K562 (cell line): ENCODE results near the gene SLC25A10. TPM values are rescaled to one million over a fixed set of nuclear protein-coding genes. Genes with fewer than 3 reads are reported as not detected.

Source experiments
- ATAC-seq: fragments of 200-7000 bp; cut with Tn5 transposase; 3 replicates; pipeline ENCODE4 v1.9.1; 2020; ENCODE audit warnings: moderate library complexity
- BruUV-seq: library from RNA; stranded (reverse); fragments of 400-500 nt; replicated peaks from 2 replicates; lab custom pipeline; 2021; lab: Mats Ljungman, UMichigan
- CTCF ChIA-PET: fragments of 300-600 bp; formaldehyde crosslinking; extraction: SDS; loops from one replicate; lab custom pipeline; 2021; ENCODE audit warnings: low intra/inter-chr PET ratio; lab: Yijun Ruan, JAX
- POLR2A ChIA-PET: fragments of 300-600, 350-650 bp; sonication (Branson Sonifier 250); formaldehyde crosslinking; extraction: SDS; loops from one replicate; lab custom pipeline; 2021; ENCODE audit warnings: antibody characterized with exemption, inconsistent platforms; lab: Yijun Ruan, JAX
- DNase-seq, 4 experiments: peaks; one replicate each; pipeline versions ENCODE4 v3.0.0 to v3.0.0-alpha.2; 2011 to 2018; ENCODE audit warnings: low spot score in 3 of 4, mixed read lengths in 3 of 4; ENCODE audit errors: extremely low read depth in 1 of 4
- FAIRE-seq: peaks from 2 replicates; lab custom pipeline; 2011; peaks lifted over from hg19 to GRCh38; lab: Jason Lieb, UNC
- H2AFZ ChIP-seq: 2 replicates; pipeline ENCODE4 v1.6.0; 2011; ENCODE audit warnings: low read depth, low read length, control low read depth, inconsistent platforms
- H3K27ac ChIP-seq: fragments of 200-600 bp; 3 replicates; pipeline ENCODE4 v1.8.0; 2011; ENCODE audit warnings: low read depth, mild to moderate bottlenecking, control low read depth, inconsistent platforms, low read length, moderate library complexity, mixed read lengths; ENCODE audit errors: extremely low read depth
- H3K27me3 ChIP-seq, 2 experiments: fragments of 300-600 bp in 1 of 2; 2 replicates in 1 of 2; 3 replicates in 1 of 2; pipeline versions ENCODE4 v1.6.0 to v1.8.0; 2011; ENCODE audit warnings: inconsistent platforms in 2 of 2, low read length in 2 of 2, mild to moderate bottlenecking in 1 of 2, mixed read lengths in 1 of 2, moderate library complexity in 1 of 2; ENCODE audit not compliant: control insufficient read depth in 2 of 2, insufficient read depth in 2 of 2
- H3K36me3 ChIP-seq: fragments of 300-600 bp; 3 replicates; pipeline ENCODE4 v1.8.0; 2011; ENCODE audit warnings: mild to moderate bottlenecking, low read length, inconsistent platforms; ENCODE audit not compliant: control insufficient read depth, insufficient read depth
- H3K4me1 ChIP-seq, 2 experiments: fragments of 200-600 bp in 1 of 2; replicated peaks in 1 of 2; 2 replicates in 1 of 2; 3 replicates in 1 of 2; pipeline versions ENCODE4 v1.5.1 to v1.8.0; 2011; ENCODE audit warnings: inconsistent platforms in 2 of 2, low read length in 2 of 2, mild to moderate bottlenecking in 1 of 2, mixed read lengths in 1 of 2, moderate library complexity in 1 of 2; ENCODE audit not compliant: control insufficient read depth in 2 of 2, insufficient read depth in 2 of 2
- H3K4me2 ChIP-seq: 2 replicates; pipeline ENCODE4 v1.6.1; 2011; ENCODE audit warnings: low read length, control low read depth, inconsistent platforms, mixed read lengths; ENCODE audit not compliant: insufficient read depth
- H3K4me3 ChIP-seq: fragments of 200-600 bp; sonication (generic), shearing (Covaris generic); 2 replicates; pipeline ENCODE4 v1.5.1; 2016; ENCODE audit warnings: control low read depth, inconsistent platforms
- H3K79me2 ChIP-seq: fragments of 200-600 bp; 3 replicates; pipeline ENCODE4 v1.8.0; 2011; ENCODE audit warnings: low read length, inconsistent platforms; ENCODE audit not compliant: control insufficient read depth, insufficient read depth
- H3K9ac ChIP-seq, 2 experiments: 2 replicates each; pipeline versions ENCODE4 v1.6.0 to v1.6.1; 2011; ENCODE audit warnings: low read depth in 2 of 2, low read length in 2 of 2, control low read depth in 1 of 2, inconsistent platforms in 1 of 2, mild to moderate bottlenecking in 1 of 2, mixed read lengths in 1 of 2; ENCODE audit not compliant: insufficient read depth in 1 of 2
- H3K9me1 ChIP-seq: one replicate; pipeline ENCODE4 v1.6.0; 2011; ENCODE audit warnings: inconsistent platforms, mild to moderate bottlenecking, low read length, moderate library complexity; ENCODE audit not compliant: control insufficient read depth, insufficient read depth
- H3K9me3 ChIP-seq: replicated peaks from 2 replicates; pipeline ENCODE4 v1.5.1; 2011; ENCODE audit warnings: low read depth, low read length, inconsistent platforms; ENCODE audit not compliant: control insufficient read depth, insufficient read depth
- H4K20me1 ChIP-seq: replicated peaks from 2 replicates; pipeline ENCODE4 v1.6.1; 2011; ENCODE audit warnings: low read length, inconsistent platforms, mixed read lengths; ENCODE audit not compliant: control insufficient read depth, insufficient read depth
- BDP1 ChIP-seq: IDR thresholded peaks from 3 replicates; pipeline ENCODE4 v1.6.1; 2011; ENCODE audit not compliant: insufficient read length, insufficient read depth
- BRD9 ChIP-seq: fragments of 450-650 bp; IDR thresholded peaks from 2 replicates; pipeline ENCODE4 v1.6.1; 2018; ENCODE audit warnings: low read depth; ENCODE audit not compliant: partially characterized antibody
- CBFA2T3 ChIP-seq: fragments of 450-650 bp; IDR thresholded peaks from 2 replicates; pipeline ENCODE4 v1.6.1; 2017
- CHD1 ChIP-seq: fragments of 200-600 bp; sonication (generic); IDR thresholded peaks from one replicate; pipeline ENCODE4 v1.6.1; 2012; ENCODE audit warnings: mild to moderate bottlenecking, moderate library complexity, low read length, inconsistent platforms
- ESRRB ChIP-seq: fragments of 250-450 bp; sonication (Bioruptor Pico); IDR thresholded peaks from 2 replicates; pipeline ENCODE4 v1.5.0; 2020; ENCODE audit warnings: mild to moderate bottlenecking, moderate library complexity, borderline replicate concordance
- HMGN3 ChIP-seq: IDR thresholded peaks from 2 replicates; pipeline ENCODE4 v1.6.1; 2011; ENCODE audit warnings: borderline replicate concordance, low read depth, mild to moderate bottlenecking, mixed read lengths, low read length; ENCODE audit not compliant: insufficient read length; ENCODE audit errors: extremely low read depth
- IFI16 ChIP-seq: fragments of 250-450 bp; sonication (Bioruptor Pico); IDR thresholded peaks from 2 replicates; pipeline ENCODE4 v2.1.2; 2022; ENCODE audit warnings: mild to moderate bottlenecking, inconsistent platforms
- PHB ChIP-seq: fragments of 250-450 bp; sonication (Bioruptor Pico); IDR thresholded peaks from 2 replicates; pipeline ENCODE4 v1.5.0; 2021
- POLR2G ChIP-seq: fragments of 200-400 bp; formaldehyde crosslinking; IDR thresholded peaks from 2 replicates; pipeline ENCODE4 v1.6.1; 2017; ENCODE audit warnings: low read depth, mild to moderate bottlenecking, antibody characterized with exemption, low read length, moderate library complexity
- POLR3A ChIP-seq: IDR thresholded peaks from 2 replicates; pipeline ENCODE4 v1.6.1; 2011; ENCODE audit warnings: borderline replicate concordance, mild to moderate bottlenecking, moderate library complexity; ENCODE audit not compliant: insufficient read length, insufficient read depth; ENCODE audit errors: extremely low read depth
- RBFOX2 ChIP-seq: fragments of 200-400 bp; formaldehyde crosslinking; IDR thresholded peaks from 2 replicates; pipeline ENCODE4 v1.6.1; 2017; ENCODE audit warnings: low read depth, mild to moderate bottlenecking, low read length, moderate library complexity
- RBM22 ChIP-seq: fragments of 200-400 bp; formaldehyde crosslinking; IDR thresholded peaks from 2 replicates; pipeline ENCODE4 v1.6.1; 2018; ENCODE audit warnings: low read length, low read depth; ENCODE audit not compliant: poor library complexity, severe bottlenecking
- ZC3H8 ChIP-seq: fragments of 450-650 bp; IDR thresholded peaks from 2 replicates; pipeline ENCODE4 v1.6.1; 2017
- WGBS: fragments of 100-300 bp; shearing (Covaris generic); methylation state at CpG from one replicate; pipeline ENCODE4 v1.1.6; 2016; ENCODE audit warnings: low coverage, mixed read lengths; ENCODE audit not compliant: insufficient coverage; ENCODE audit errors: missing lambda C conversion rate; 5-methylcytosine and 5-hydroxymethylcytosine counted together
- in situ Hi-C: fragments of 300-500 bp; cut with MboI; formaldehyde crosslinking; loops from 4 replicates; pipeline ENCODE4 v1.15.0; 2018; ENCODE audit warnings: inconsistent platforms, mixed read lengths
- intact Hi-C: fragments of 100-400 bp; cut with micrococcal nuclease; formaldehyde crosslinking; loops from 2 replicates; pipeline ENCODE4 v1.14.2; 2022
- polyA plus RNA-seq, 8 experiments: library from polyadenylated mRNA; depleted of rRNA in 4 of 8; stranded (reverse) in 5 of 8; unstranded in 3 of 8; fragments of >200 nt; fragmentation: Nextera tagmentation in 2 of 8; fragmentation: Illumina TruSeq in 1 of 8; extraction: Ambion mirVana in 2 of 8; extraction: Trizol in 1 of 8; gene quantifications; 2 replicates each; pipeline versions ENCODE4 v1.2.1 to v1.2.3, GENCODE V29; 2011 to 2014; ENCODE audit warnings: inconsistent platforms in 1 of 8, missing spikeins in 1 of 8
- total RNA-seq, 7 experiments: library from RNA; depleted of rRNA in 6 of 7; stranded (reverse); fragments of >200 nt in 6 of 7; fragmentation: Illumina TruSeq in 2 of 7; extraction: Trizol in 2 of 7; gene quantifications; 2 replicates each; pipeline versions ENCODE4 v1.2.1 to v1.2.3, GENCODE V29; 2011 to 2021; ENCODE audit warnings: low replicate concordance in 1 of 7
- TF ChIP-seq, protein P1 (sequence below): IDR thresholded peaks from 2 replicates; pipeline ENCODE4 v1.6.1; 2012; ENCODE audit warnings: low read depth, low read length, improper control_type of control experiment, borderline replicate concordance

The SLC25A10 gene
- total and polyA plus RNA-seq, 9 of the 15 experiments (the other 6 are each of a cell fraction or from before 2014, with no cell fraction given): 0.10 to 85.6 (median 34.3) TPM

DNA sequence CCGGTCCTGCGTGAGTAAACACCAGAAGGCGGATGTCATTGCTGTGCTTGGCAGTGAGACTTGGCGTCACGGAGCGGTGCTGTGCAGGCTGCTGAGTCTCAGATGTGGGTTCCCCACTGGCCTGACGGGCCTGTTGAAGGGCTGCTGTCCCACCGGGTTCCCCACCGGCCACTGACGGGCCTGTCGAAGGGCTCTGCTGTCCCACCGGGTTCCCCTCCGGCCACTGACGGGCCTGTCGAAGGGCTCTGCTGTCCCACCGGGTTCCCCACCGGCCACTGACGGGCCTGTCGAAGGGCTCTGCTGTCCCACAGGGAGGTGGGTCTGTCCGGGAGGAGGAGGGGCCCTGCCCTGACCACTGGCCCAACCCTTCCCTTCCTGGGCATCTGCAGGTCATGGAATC, 25.5 kb upstream of the SLC25A10 start:
- FAIRE-seq (no peak), ATAC-seq (no peak), DNase-seq (no peak)
- H3K9me1 ChIP-seq: peaks cover 9% of the 10 kb centered on the region
- H3K9ac ChIP-seq: peak overlapping the region in 1 of 2 experiments; percentile 50; a peak in 1 of 4 replicates
- no peak overlapping the region for H3K4me2 ChIP-seq
- ChIA-PET POLR2A (no interaction called here), CTCF (no interaction called here)
- no peak overlapping the region; the same call in 2 of the 3 replicates for H3K27ac ChIP-seq
- no peak overlapping the region for H3K4me3 ChIP-seq
- no peaks in the 10 kb centered on the region for H3K9me3 ChIP-seq
- peaks cover 16% of the 10 kb centered on the region; the same call in 1 of the 2 replicates for H4K20me1 ChIP-seq
- no peaks in the 10 kb centered on the region for H3K27me3 ChIP-seq
- H2AFZ ChIP-seq: no peak overlapping the region
- peak; percentile 44; the same call in 1 of the 2 replicates for TF ChIP-seq RBFOX2
- no peak for TF ChIP-seq POLR3A
- in situ Hi-C loops (no loop called here), intact Hi-C loops (no loop called here)
- H3K4me1 ChIP-seq: peaks cover 13 to 72% of the 10 kb centered on the region in 2 experiments
- peaks cover 54% of the 10 kb centered on the region for H3K79me2 ChIP-seq
- no TSS peak for BruUV-seq
- 99% methylated on average over 16 of the region's 20 CpGs for WGBS
- peaks cover 72% of the 10 kb centered on the region; the same call in 2 of the 3 replicates for H3K36me3 ChIP-seq

DNA sequence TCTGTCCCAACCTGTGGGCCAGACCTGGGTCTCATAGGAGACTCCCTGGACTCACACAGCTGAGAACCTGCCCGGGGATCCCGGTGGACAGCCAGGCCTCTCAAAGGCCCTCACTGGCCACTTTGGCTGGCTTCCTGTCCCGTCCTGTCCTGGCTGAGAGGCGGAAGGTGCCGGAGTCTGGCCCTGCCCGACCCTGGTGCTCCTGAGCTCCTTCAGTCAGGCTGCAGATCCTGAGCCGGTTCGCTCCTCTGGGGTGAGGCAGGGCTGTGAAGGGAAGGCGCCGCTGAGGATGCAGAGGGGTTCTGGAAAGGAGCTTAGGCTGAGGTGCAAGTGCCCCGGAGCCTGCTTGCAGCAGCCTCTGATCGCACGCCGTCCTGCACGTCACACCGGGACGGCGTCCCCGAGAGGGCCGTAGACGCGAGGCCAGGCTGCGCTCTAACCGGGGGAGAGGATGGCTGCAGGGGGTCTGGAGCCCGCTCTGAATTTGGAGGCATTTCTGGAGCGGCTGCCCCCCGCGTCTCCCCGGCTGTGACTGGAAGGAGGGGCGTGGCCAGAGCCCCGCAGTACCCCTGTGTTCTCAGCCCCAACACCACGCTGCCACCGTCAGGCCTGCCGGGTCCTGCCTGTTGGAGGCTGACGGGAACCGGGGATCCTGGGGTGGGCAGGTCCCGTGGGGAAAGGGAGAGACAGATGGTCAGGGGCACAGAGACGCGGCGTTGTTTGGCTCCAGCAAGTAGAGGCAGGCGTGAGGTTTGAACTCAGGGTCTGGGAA, 24.1 kb upstream of the SLC25A10 start:
- ATAC-seq (no peak), DNase-seq (no peak), FAIRE-seq (no peak)
- CTCF ChIA-PET: no interaction called here
- BruUV-seq: no TSS peak
- Histone ChIP-seq H3K36me3 (peaks cover 81% of the 10 kb centered on the region; the same call in 2 of the 3 replicates), H3K4me1 (peaks cover 13 to 73% of the 10 kb centered on the region in 2 experiments), H3K27me3 (no peaks in the 10 kb centered on the region), H3K9me1 (peaks cover 9% of the 10 kb centered on the region), H2AFZ (no peak overlapping the region), H3K9me3 (no peaks in the 10 kb centered on the region), H3K4me3 (no peak overlapping the region), H3K79me2 (peaks cover 40% of the 10 kb centered on the region), H3K27ac (no peak overlapping the region), H3K9ac (peak overlapping the region in 1 of 2 experiments; percentile 21; a peak in 1 of 4 replicates), H4K20me1 (peaks cover 16% of the 10 kb centered on the region; the same call in 1 of the 2 replicates), H3K4me2 (no peak overlapping the region)
- intact Hi-C loops (no loop called here), in situ Hi-C loops (no loop called here)
- POLR2A ChIA-PET: interaction anchor here (1.1 kb wide), 1 partner anchor 15 kb away, joined by 3 read pairs; no protein-coding TSS in a partner anchor
- 93% methylated on average over 36 of the region's 41 CpGs for WGBS
- TF ChIP-seq POLR2G (peak; percentile 56), RBFOX2 (peak; percentile 72), CBFA2T3 (no peak), BDP1 (no peak), HMGN3 (no peak), ZC3H8 (no peak), CHD1 (no peak), RBM22 (peak; percentile 58), IFI16 (CRISPR knock-in tag) (no peak), ESRRB (CRISPR knock-in tag) (no peak), BRD9 (no peak), PHB (CRISPR knock-in tag) (no peak)
- TF ChIP-seq, protein P1, sequence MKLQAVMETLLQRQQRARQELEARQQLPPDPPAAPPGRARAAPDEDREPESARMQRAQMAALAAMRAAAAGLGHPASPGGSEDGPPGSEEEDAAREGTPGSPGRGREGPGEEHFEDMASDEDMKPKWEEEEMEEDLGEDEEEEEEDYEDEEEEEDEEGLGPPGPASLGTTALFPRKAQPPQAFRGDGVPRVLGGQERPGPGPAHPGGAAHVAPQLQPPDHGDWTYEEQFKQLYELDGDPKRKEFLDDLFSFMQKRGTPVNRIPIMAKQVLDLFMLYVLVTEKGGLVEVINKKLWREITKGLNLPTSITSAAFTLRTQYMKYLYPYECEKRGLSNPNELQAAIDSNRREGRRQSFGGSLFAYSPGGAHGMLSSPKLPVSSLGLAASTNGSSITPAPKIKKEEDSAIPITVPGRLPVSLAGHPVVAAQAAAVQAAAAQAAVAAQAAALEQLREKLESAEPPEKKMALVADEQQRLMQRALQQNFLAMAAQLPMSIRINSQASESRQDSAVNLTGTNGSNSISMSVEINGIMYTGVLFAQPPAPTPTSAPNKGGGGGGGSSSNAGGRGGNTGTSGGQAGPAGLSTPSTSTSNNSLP: no peak
